Rectal smooth muscle tissue (tissue), 1 donor: ENCODE data around the gene LRRC61.

Experiments
- H3K27ac ChIP-seq: one replicate; pipeline ENCODE4 v1.7.0; 2013; ENCODE audit warnings: low read depth, low read length, inconsistent platforms
- H3K27me3 ChIP-seq: one replicate; pipeline ENCODE4 v1.7.0; 2013; ENCODE audit warnings: low read length; ENCODE audit not compliant: control insufficient read depth, insufficient read depth
- H3K36me3 ChIP-seq: one replicate; pipeline ENCODE4 v1.7.0; 2013; ENCODE audit warnings: low read length; ENCODE audit not compliant: control insufficient read depth, insufficient read depth
- H3K4me1 ChIP-seq: one replicate; pipeline ENCODE4 v1.7.0; 2013; ENCODE audit warnings: low read length; ENCODE audit not compliant: control insufficient read depth, insufficient read depth
- H3K4me3 ChIP-seq: one replicate; pipeline ENCODE4 v1.7.0; 2013; ENCODE audit warnings: low read length
- H3K9ac ChIP-seq: one replicate; pipeline ENCODE4 v1.7.0; 2013; ENCODE audit warnings: low read length

Gene LRRC61

DNA sequence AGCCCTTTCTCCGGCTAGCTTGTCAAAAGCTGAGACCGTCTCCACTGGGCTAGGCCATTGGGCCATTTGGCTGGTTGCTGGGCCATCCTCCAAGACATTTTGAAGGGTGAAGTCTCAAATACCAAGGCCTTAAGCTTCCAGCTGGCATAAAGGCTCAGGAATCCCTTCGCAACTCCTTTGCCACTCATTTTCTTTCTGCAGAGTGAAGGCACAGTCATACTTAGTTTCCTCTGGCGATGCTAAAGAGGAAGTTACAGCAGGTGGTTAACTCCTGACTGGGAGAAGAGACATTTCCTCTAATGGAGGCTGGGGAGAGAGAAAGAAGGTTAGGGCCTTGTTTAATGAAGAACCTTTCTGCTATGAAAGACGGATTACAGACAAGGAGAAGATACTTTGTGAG, 40.7 kb downstream of the LRRC61 start:
- Histone ChIP-seq H3K9ac (no peak overlapping the region), H3K27me3 (no peaks in the 10 kb centered on the region), H3K36me3 (no peaks in the 10 kb centered on the region), H3K4me1 (no peaks in the 10 kb centered on the region), H3K4me3 (no peak overlapping the region), H3K27ac (no peak overlapping the region)

DNA sequence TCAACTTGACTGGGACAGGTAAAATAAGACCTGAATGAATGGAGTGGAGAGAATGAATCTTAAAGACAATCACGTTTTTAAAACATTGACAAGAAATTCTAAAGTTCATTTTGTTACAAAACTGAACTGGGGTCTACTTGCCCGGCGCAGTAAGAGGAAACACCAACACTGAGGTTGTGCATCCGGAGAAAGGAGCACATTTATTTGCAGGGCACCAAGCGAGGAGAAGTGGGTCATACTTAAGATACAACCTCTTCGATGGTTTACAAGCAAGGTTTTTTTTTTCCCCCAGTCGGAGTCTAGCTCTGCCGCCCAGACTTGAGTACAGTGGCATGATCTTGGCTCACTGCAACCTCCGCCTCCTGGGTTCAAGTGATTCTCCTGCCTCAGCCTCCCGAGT, 42.0 kb downstream of the LRRC61 start:
- Histone ChIP-seq H3K36me3 (no peaks in the 10 kb centered on the region), H3K4me3 (no peak overlapping the region), H3K27ac (no peak overlapping the region), H3K9ac (no peak overlapping the region), H3K4me1 (peaks cover 9% of the 10 kb centered on the region), H3K27me3 (no peaks in the 10 kb centered on the region)

DNA sequence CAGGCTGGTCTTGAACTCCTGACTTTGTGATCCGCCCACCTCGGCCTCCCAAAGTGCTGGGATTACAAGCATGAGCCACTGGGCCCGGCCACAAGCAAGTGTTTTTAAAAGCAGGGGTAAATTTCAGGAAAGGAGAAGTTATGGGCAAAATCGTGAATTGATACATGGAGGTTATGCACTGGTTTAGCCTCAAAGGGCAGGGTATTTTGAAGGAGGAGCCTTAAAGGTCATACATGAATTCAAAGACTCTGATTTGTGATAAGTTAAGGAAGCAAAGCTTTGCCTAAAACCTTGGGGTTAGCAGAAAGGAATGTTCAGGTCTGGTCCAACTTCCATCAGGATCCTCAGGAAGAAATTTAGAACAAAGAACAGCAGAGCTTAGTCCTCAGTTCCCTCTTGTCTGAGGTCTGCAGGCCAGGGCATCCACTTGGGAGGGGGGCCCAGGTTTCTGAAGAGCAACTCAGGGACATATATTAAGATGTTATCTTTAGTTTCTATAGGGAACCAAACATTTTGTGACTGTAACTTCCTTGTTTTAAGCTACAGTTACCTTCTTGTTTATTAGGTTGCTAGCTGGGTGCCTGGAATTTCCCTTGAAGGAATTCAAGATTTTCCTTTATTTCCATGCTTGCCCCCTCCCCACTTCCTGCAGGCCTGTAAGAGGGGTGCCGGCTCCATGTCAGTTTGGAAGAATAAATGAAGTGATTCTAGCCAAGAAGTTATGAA, 42.7 kb downstream of the LRRC61 start:
- H3K27me3 ChIP-seq = no peaks in the 10 kb centered on the region
- no peak overlapping the region for H3K9ac ChIP-seq
- peaks cover 15% of the 10 kb centered on the region for H3K4me1 ChIP-seq
- no peak overlapping the region for H3K27ac ChIP-seq
- H3K36me3 ChIP-seq = peaks cover 3% of the 10 kb centered on the region
- H3K4me3 ChIP-seq = no peak overlapping the region

DNA sequence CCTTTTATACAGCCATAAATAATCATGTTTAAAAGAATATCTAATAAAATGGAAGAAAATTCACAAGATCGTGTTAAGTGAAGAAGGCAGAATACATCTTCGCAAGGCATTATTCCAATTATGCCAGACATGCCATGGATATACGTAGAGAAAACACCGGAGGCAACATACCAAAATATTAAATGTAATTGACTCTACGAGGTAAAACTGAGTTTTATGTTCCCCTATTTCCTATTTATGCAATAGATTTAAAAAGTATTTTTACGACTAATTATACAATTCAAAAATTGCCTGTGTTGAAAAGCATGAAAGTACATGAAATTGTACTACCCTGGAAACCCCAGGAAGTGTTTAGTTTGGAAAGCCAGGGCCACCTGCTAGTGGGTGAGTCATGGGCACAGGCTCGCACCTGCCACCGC, 44.5 kb downstream of the LRRC61 start:
- Histone ChIP-seq H3K27ac (peak overlapping the region; percentile 91), H3K9ac (peak overlapping the region; percentile 66), H3K4me1 (peaks cover 16% of the 10 kb centered on the region), H3K36me3 (peaks cover 5% of the 10 kb centered on the region), H3K4me3 (peak overlapping the region; percentile 72), H3K27me3 (no peaks in the 10 kb centered on the region)

DNA sequence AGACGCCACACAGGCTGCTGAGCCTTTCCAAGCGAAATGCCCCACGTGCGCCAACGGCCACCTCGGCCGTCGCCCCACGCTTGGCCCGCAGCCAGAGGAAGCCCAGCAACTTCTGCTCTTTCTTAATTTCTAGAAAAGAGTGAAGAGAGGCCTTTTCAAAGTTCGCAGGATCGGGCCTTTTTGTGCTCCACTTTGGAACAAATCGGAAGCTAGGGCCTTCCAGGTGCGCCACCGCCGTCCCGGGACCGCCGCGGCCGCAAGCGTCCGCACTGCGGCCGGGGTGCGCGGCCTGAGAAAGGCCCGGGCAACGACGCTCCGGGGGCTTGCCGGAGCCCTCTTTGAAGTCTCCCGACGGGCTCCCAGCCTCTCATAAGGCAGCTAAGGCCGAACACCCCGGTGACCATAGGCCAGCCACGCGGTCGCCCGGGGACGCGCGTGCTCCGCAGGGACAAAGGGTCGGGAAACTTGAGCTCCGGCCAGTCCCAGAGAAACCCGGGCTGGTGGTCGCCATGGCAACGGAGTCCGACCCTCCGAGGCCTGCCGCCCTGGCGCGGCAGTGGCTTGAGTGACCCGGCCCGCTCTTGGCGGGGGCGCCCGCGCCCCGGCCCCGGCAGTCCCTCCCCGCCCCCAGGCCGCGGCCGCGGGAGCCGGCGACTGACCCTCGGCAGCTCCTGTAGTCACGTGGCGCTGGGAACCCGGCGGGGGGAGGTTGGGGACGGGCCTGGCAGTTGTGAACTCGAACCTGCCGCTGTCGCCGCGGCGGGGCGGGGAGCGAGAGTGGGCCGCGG, 45.1 kb downstream of the LRRC61 start, which contains the start of gene REPIN1:
TSS of gene REPIN1 (plus strand) at position 727 of the 788 bp plus-strand sequence. CDS start 890 bp downstream, outside the sequence.
- peak within 1 kb of the TSS; percentile 91 for H3K27ac ChIP-seq
- peaks cover 16% of the 10 kb centered on the region for H3K4me1 ChIP-seq
- peak within 1 kb of the TSS; percentile 91 for H3K4me3 ChIP-seq
- H3K36me3 ChIP-seq = peaks cover 10% of the 10 kb centered on the region
- H3K9ac ChIP-seq = peak within 1 kb of the TSS; percentile 66
- H3K27me3 ChIP-seq = no peaks in the 10 kb centered on the region

DNA sequence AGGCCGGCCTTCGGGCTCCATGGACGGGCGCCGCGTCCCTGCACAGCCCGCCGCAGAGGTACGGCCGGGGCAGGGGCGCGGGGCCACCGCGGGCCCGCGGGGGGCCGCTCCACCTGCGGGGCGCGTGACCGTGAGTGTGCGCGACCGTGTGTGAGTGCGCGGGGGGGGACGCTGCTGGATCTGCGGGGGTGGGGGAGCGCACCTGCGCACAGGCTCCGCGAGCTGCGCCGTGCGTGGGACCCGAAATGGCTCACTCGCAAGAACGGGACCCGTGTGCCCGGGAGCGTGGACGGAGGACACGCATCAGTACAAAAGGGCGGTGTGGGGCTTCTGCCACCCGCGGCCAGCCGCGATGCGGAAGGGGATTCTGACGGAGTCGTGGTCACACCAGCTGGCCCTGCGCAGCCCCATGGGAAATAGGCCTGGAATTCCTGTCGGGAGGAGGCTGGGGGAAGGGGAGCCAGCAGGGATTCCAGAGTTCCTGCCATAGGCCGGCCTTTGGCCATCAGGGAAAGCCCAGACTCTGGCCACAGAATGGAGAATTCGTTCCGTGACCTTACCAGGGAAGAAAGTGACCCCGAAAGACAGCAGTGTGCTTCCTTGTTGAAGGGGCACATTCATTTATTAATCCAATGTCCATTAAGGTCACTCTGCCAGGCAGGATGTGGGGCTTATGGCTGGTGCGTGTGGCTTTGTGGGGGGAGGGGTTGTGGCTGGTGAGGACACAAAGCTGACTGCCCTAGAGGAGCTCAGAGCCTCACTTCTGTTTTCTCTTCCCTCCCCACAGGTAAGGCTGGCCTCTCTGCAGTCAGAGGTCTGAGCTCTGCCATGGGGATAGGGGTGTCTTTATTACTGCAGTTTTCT, 46.0 kb downstream of the LRRC61 start:
- Histone ChIP-seq H3K9ac (peak overlapping the region; percentile 43), H3K27ac (peak overlapping the region; percentile 91), H3K4me3 (peak overlapping the region; percentile 91), H3K27me3 (no peaks in the 10 kb centered on the region), H3K4me1 (peaks cover 16% of the 10 kb centered on the region), H3K36me3 (peaks cover 10% of the 10 kb centered on the region)

DNA sequence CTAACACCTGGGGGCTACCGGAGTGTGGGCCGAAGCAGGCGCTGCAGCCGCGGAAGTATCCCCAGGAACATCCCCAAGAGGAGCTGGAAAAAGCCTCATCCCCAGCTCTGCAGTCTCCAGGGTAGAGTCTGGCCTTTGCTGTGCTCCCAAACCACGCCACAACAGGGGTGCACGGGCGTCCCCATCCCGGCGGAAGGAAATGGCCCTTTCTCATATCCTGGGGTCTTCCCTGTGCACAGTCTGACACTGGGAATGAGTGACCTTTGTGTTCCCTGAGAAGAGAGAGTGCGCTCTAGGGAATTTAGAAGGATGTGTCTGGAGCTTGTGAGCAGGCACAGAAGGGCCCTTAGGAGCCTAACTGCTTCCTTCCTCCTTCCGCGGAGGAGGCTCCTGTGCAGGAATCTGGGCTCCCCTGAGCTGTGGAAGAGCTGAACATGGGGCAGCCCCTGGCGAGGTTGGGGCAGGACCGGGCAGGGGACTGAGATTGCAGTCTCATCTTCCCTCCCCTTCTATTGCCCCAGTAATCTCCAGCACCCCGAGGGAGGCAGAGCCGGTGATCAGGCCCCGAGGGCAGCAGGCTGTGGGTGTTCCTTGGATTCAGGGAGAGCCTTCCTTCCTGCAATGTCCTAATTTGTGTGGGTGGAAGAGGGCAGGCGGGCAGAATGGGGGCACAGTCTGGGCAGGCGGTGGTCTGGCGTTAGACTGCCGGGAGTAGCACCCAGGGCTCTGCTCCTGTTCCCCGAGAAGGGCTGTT, 46.8 kb downstream of the LRRC61 start:
- Histone ChIP-seq H3K4me3 (peak overlapping the region; percentile 91), H3K9ac (peak overlapping the region; percentile 52), H3K4me1 (peaks cover 16% of the 10 kb centered on the region), H3K27ac (peak overlapping the region; percentile 91), H3K36me3 (peaks cover 10% of the 10 kb centered on the region), H3K27me3 (no peaks in the 10 kb centered on the region)

DNA sequence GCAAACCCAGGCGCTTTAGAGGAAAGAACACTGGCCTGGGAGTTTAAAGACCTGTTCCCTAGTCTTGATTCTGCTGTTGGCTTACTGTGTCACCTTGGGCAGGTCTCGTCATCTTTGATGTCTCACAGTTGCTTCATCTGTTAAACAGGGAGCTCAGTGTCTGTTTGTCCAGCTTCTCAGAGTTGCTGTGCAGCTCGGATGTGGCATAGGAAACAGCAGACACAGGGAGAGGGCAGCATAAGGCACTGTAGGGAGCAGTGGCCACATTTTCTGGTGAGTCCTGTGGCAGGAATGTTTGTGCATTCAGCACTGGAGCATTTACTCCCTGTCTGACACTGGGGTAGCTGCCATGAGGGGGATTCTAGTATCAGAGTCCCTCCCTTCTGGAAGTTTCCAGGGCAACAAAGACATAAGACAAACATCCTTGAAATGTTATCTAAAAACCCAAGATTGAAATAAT, 47.5 kb downstream of the LRRC61 start:
- Histone ChIP-seq H3K36me3 (peaks cover 10% of the 10 kb centered on the region), H3K27ac (no peak overlapping the region), H3K27me3 (no peaks in the 10 kb centered on the region), H3K4me1 (peaks cover 16% of the 10 kb centered on the region), H3K4me3 (peak overlapping the region; percentile 91), H3K9ac (peak overlapping the region; percentile 11)

DNA sequence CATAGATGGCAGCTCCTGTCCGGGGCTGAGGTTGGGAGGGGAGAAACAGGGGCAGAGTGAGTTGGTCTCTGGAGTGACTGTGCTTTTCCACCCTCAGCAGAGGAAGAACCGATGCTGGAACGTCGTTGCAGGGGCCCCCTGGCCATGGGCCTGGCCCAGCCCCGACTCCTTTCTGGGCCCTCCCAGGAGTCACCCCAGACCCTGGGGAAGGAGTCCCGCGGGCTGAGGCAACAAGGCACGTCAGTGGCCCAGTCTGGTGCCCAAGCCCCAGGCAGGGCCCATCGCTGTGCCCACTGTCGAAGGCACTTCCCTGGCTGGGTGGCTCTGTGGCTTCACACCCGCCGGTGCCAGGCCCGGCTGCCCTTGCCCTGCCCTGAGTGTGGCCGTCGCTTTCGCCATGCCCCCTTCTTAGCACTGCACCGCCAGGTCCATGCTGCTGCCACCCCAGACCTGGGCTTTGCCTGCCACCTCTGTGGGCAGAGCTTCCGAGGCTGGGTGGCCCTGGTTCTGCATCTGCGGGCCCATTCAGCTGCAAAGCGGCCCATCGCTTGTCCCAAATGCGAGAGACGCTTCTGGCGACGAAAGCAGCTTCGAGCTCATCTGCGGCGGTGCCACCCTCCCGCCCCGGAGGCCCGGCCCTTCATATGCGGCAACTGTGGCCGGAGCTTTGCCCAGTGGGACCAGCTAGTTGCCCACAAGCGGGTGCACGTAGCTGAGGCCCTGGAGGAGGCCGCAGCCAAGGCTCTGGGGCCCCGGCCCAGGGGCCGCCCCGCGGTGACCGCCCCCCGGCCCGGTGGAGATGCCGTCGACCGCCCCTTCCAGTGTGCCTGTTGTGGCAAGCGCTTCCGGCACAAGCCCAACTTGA, 48.2 kb downstream of the LRRC61 start:
- H3K36me3 ChIP-seq = peaks cover 10% of the 10 kb centered on the region
- no peak overlapping the region for H3K27ac ChIP-seq
- no peak overlapping the region for H3K9ac ChIP-seq
- peak overlapping the region; percentile 91 for H3K4me3 ChIP-seq
- H3K27me3 ChIP-seq = no peaks in the 10 kb centered on the region
- peaks cover 16% of the 10 kb centered on the region for H3K4me1 ChIP-seq

DNA sequence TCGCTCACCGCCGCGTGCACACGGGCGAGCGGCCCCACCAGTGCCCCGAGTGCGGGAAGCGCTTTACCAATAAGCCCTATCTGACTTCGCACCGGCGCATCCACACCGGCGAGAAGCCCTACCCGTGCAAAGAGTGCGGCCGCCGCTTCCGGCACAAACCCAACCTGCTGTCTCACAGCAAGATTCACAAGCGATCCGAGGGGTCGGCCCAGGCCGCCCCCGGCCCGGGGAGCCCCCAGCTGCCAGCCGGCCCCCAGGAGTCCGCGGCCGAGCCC, 48.8 kb downstream of the LRRC61 start:
- Histone ChIP-seq H3K9ac (no peak overlapping the region), H3K4me3 (no peak overlapping the region), H3K4me1 (peaks cover 16% of the 10 kb centered on the region), H3K27ac (no peak overlapping the region), H3K27me3 (no peaks in the 10 kb centered on the region), H3K36me3 (peaks cover 10% of the 10 kb centered on the region)
